ENCODE measurements around the gene MCTP1. TPM values are rescaled to one million over a fixed set of nuclear protein-coding genes. Genes with fewer than 3 reads are reported as not detected.

MCTP1 gene
- total RNA-seq, 2 experiments from 2014 or later = not detected

DNA sequence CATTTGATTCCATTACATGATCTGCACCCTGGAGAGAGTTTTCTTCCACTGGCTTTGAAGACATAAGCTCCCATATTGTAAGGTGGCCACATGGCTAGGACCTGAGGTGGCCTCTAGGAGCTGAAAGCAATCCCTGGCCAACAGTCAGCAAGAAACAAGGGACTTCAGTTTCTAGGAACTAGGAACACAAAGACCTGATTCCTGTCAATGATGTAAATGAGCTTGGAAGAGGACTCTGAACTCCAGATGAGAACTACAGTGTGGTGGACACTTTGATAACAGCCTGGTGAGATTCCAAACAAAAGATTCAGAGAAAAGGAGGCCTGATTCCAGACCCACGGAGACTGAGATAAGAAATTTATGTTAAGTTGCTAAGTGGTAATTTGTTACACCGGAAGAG, 129.0 kb downstream of the MCTP1 start:
- ChIA-PET POLR2A (no interaction called here), CTCF (ENCODE audit: unreplicated experiment) (no interaction called here)
- H3K9me3 ChIP-seq (ENCODE audit: low read length) = no peaks in the 10 kb centered on the region
- H3K4me1 ChIP-seq (ENCODE audit: insufficient read depth, low read length, poor library complexity, severe bottlenecking) = no peaks in the 10 kb centered on the region
- H3K27ac ChIP-seq (ENCODE audit: low read depth, low read length, poor library complexity, severe bottlenecking) = no peak overlapping the region
- no peaks in the 10 kb centered on the region for H4K20me1 ChIP-seq (ENCODE audit: insufficient read depth, low read length)
- no TSS peak for BruUV-seq (replicated peaks)
- intact Hi-C loops (cut with micrococcal nuclease; ENCODE audit: unreplicated experiment) = no loop called here
- TF ChIP-seq, protein P1, sequence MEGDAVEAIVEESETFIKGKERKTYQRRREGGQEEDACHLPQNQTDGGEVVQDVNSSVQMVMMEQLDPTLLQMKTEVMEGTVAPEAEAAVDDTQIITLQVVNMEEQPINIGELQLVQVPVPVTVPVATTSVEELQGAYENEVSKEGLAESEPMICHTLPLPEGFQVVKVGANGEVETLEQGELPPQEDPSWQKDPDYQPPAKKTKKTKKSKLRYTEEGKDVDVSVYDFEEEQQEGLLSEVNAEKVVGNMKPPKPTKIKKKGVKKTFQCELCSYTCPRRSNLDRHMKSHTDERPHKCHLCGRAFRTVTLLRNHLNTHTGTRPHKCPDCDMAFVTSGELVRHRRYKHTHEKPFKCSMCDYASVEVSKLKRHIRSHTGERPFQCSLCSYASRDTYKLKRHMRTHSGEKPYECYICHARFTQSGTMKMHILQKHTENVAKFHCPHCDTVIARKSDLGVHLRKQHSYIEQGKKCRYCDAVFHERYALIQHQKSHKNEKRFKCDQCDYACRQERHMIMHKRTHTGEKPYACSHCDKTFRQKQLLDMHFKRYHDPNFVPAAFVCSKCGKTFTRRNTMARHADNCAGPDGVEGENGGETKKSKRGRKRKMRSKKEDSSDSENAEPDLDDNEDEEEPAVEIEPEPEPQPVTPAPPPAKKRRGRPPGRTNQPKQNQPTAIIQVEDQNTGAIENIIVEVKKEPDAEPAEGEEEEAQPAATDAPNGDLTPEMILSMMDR (conservative IDR thresholded peaks at IDR 0.05; ENCODE audit: low read length) = no peak
- TF ChIP-seq EZH2phosphoT487 (IDR thresholded peaks at IDR 0.05; ENCODE audit: borderline replicate concordance, low read depth, low read length) = no peak
- no peaks in the 10 kb centered on the region for H3K9me2 ChIP-seq (ENCODE audit: insufficient read depth, low read length)
- no peaks in the 10 kb centered on the region for H3K36me3 ChIP-seq (ENCODE audit: insufficient read depth, low read length)
- DNase-seq (ENCODE audit: low spot score) = no peak
- no peak overlapping the region for H3K4me3 ChIP-seq (ENCODE audit: low read depth, low read length, poor library complexity, severe bottlenecking)
- no peaks in the 10 kb centered on the region for H3K79me2 ChIP-seq (ENCODE audit: insufficient read depth, low read depth, low read length)
- no peak overlapping the region; the same call in 1 of the 2 replicates for H2AFZ ChIP-seq (ENCODE audit: low read length)
- no peak overlapping the region for H3K4me2 ChIP-seq (ENCODE audit: low read length)

DNA sequence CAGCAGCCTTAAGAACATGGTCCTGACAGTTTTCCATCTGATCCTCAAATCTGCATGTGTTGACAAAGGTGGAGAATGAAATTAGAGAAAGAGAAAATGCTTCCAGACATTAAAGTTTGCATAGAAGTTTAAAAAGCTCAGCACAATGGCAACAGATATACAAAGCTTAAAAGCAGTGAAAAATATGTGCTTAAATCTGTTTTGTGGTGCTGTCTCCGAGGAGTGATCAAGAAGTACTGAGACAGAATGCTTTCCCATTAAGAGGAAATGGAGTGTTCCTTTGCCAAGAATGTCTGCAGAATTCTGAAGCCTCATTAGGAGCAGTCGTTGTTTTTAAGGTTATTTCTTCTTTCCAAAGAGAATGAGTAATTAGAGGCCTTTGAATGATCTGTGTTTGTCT, 131.4 kb downstream of the MCTP1 start:
- DNase-seq (ENCODE audit: low spot score) = no peak
- no peaks in the 10 kb centered on the region for H3K36me3 ChIP-seq (ENCODE audit: insufficient read depth, low read length)
- POLR2A ChIA-PET = interaction anchor here (0.7 to 0.9 kb wide), 3 partner anchors 13 to 100 kb away, joined by 3 to 4 read pairs (median 4); no protein-coding TSS in a partner anchor
- H3K79me2 ChIP-seq (ENCODE audit: insufficient read depth, low read depth, low read length) = no peaks in the 10 kb centered on the region
- no peak for TF ChIP-seq EZH2phosphoT487 (IDR thresholded peaks at IDR 0.05; ENCODE audit: borderline replicate concordance, low read depth, low read length)
- TF ChIP-seq, protein P1 (conservative IDR thresholded peaks at IDR 0.05; ENCODE audit: low read length) = no peak
- H3K9me2 ChIP-seq (ENCODE audit: insufficient read depth, low read length) = no peaks in the 10 kb centered on the region
- H2AFZ ChIP-seq (ENCODE audit: low read length) = no peak overlapping the region
- no peak overlapping the region for H3K4me2 ChIP-seq (ENCODE audit: low read length)
- CTCF ChIA-PET (ENCODE audit: unreplicated experiment) = no interaction called here
- H3K4me1 ChIP-seq (ENCODE audit: insufficient read depth, low read length, poor library complexity, severe bottlenecking) = no peaks in the 10 kb centered on the region
- no peaks in the 10 kb centered on the region for H4K20me1 ChIP-seq (ENCODE audit: insufficient read depth, low read length)
- H3K9me3 ChIP-seq (ENCODE audit: low read length) = no peaks in the 10 kb centered on the region
- no TSS peak for BruUV-seq (replicated peaks)
- intact Hi-C loops (cut with micrococcal nuclease; ENCODE audit: unreplicated experiment) = no loop called here
- H3K4me3 ChIP-seq (ENCODE audit: low read depth, low read length, poor library complexity, severe bottlenecking) = no peak overlapping the region
- H3K27ac ChIP-seq (ENCODE audit: low read depth, low read length, poor library complexity, severe bottlenecking) = no peak overlapping the region

DNA sequence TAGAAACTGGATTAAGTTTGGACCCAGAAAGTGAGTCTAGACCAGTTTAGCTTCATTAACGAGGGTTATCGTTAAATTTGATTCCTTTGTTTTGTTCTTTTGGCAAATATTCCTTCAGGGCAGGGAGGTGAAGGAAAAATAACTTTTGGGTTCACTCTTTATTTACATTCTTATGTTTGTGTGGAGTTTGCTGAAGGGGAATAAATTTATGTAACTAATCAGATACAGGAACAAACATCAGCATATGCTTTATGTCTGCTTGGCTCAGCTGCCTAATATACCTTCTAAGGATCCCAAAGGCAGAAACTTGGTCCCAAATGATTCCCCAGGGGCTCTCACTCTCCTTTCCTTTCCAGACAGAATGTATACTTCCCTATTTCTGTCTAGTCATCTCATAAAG, 132.4 kb downstream of the MCTP1 start:
- no peak overlapping the region for H3K27ac ChIP-seq (ENCODE audit: low read depth, low read length, poor library complexity, severe bottlenecking)
- no peaks in the 10 kb centered on the region for H3K9me3 ChIP-seq (ENCODE audit: low read length)
- DNase-seq (ENCODE audit: low spot score) = no peak
- no peaks in the 10 kb centered on the region for H3K9me2 ChIP-seq (ENCODE audit: insufficient read depth, low read length)
- no peaks in the 10 kb centered on the region for H3K4me1 ChIP-seq (ENCODE audit: insufficient read depth, low read length, poor library complexity, severe bottlenecking)
- H3K36me3 ChIP-seq (ENCODE audit: insufficient read depth, low read length) = no peaks in the 10 kb centered on the region
- no peak overlapping the region for H3K4me3 ChIP-seq (ENCODE audit: low read depth, low read length, poor library complexity, severe bottlenecking)
- no peaks in the 10 kb centered on the region for H3K79me2 ChIP-seq (ENCODE audit: insufficient read depth, low read depth, low read length)
- TF ChIP-seq, protein P1 (conservative IDR thresholded peaks at IDR 0.05; ENCODE audit: low read length) = no peak
- TF ChIP-seq EZH2phosphoT487 (IDR thresholded peaks at IDR 0.05; ENCODE audit: borderline replicate concordance, low read depth, low read length) = no peak
- intact Hi-C loops (cut with micrococcal nuclease; ENCODE audit: unreplicated experiment) = no loop called here
- no peaks in the 10 kb centered on the region for H4K20me1 ChIP-seq (ENCODE audit: insufficient read depth, low read length)
- no TSS peak for BruUV-seq (replicated peaks)
- no peak overlapping the region for H3K4me2 ChIP-seq (ENCODE audit: low read length)
- POLR2A ChIA-PET = interaction anchor here (0.6 kb wide), 1 partner anchor 436 kb away, joined by 4 read pairs; no protein-coding TSS in a partner anchor
- CTCF ChIA-PET (ENCODE audit: unreplicated experiment) = no interaction called here
- no peak overlapping the region for H2AFZ ChIP-seq (ENCODE audit: low read length)
